RKO (cell line): ENCODE results near the gene PACS2.

Source experiments
- DNase-seq: peaks from one replicate; pipeline ENCODE4 v3.0.0-alpha.2; 2016; ENCODE audit warnings: low spot score

PACS2 gene

GRCh38 chr14:105411017-105411941, 96.7 kb downstream of the PACS2 start:
- DNase-seq, result peak; percentile 65

DNA sequence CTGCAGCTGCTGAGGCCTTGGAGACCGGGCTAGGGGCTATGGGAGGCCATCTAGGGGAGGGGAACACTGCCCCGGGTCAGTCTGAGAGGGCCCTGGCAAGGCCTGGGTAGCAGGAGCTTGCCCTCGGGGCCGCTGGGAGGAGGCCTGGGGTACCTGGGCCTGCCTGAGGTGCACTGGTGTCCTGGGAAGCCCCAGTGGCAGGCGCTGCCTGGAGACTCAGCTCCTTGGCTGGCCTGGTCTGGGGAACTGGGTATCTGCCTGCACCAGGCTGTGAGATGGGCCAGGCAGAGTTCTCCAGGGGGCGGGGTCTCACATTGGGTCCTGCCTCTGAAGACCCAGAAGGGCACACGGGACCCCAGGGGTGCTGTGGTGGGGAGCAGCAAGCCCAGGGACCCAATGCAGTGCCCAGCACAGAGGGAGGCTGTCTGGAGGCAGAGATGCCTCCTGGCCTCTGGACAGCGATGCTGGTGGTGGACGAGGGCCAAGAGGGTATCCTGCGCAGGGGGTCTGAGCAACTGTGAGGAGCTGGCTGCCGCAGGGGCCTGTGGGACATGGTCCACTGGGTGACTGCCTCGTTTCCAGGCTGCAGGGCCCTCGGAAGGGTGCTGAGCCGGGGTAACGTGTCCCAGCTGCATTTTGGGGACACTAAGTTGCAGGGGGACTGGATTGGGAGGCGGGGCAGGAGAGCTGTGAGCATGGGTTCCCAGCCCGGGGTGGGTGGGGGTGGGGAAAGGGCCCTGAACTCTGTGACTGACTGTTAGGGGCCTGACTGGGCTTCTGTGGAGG, 97.6 kb downstream of the PACS2 start:
- no peak for DNase-seq

GRCh38 chr14:105412771-105413543, 98.4 kb downstream of the PACS2 start:
- no peak for DNase-seq

DNA sequence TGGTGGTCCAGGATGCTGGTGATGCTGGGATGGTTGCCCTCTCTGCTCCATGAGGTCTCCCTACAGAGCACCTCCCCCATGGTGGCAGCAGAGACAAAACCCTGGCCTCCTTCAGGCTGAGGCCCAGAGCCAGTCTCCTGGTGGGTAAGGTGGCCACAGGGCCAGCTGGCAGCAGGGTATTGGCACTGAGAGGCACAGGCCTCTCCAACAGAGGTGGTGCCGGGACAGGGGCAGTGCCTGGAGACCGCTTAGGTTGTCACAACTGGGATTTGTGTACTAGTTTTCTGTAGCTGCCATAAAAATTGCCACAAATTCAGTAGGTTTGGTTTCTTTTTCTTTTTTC, 99.0 kb downstream of the PACS2 start:
- no peak for DNase-seq

DNA sequence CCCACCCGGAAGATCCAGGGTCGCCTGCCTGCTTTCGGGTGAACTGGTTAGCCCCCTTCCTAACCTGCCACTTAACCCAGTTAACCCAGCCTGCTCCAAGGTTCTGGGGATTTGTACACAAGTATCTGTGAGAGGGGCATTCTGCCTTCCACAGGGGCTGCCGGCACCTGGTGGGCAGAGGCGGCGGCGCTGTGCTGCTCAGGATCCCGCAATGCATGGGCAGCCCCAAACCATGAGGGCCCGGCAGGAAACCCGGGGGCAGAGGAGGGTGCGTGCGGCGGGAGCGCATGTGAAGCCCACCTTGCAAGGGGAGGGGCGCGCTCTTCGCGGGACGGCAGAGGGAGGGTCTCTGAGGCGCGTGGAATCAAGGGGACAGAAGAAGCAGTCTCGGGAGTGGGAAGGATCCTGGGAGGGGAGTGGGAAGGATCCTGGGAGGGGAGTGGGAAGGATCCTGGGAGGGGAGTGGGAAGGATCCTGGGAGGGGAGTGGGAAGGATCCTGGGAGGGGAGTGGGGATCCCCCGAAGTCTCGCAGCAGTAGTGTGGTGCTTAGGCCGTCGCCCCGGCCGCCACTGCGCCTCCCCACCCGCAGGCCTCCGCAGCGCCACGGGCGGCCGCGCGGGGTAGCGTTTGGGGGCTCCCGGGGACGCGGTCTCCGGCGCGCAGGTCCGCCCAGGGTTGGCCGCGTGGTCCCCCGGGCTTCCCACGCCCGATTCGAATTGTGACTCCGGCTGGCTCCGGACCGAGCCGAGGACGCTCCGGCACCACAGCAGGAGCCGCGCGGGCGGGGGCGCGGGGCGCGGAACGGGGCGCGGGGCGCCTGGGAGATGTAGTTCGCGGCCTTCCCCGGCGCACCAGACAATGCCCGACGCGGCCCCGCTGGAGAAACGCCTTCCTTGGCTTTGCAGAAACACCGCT, 100.2 kb downstream of the PACS2 start:
- peak; percentile 79 for DNase-seq

GRCh38 chr14:105415481-105416428, 101.2 kb downstream of the PACS2 start:
- no peak for DNase-seq

DNA sequence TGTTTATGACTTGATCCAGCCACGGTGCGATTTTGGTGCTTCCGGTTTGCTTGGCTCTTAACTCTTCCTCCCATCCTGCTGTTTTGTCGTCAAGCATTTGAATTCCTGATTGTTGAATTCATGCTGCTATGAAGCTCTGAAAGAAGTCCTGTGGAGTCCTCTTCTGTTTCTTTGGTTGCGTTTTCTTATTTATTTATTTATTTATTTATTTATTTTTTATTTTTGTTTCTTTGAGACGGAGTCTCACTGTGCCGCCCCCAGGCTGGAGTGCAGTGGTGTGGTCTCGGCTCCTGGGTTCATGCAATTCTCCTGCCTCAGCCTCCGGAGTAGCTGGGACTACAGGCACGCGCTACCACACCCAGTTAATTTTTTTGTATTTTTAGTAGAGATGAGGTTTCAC, 102.1 kb downstream of the PACS2 start:
- no peak for DNase-seq

DNA sequence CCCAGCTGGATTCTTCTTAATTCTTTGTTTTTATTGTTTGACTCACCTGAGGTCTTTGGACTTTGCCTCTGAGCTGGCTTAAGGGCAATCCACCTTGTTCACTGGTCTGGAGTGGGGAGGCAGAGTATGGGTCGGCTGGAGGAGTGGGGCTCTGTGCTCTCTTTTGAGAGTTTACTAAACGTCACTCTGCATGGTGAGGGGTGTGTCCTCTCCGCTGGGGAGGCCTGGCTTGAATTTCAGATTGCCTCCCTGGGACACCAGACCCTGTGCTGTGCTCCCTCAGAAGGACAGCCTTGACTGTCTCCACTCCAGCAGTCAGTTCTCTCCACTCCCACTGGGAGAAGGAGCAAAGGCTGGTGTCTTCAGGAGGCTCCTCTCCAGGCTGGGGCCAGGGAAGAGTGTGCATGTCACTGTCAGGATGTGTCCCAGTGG, 103.2 kb downstream of the PACS2 start:
- no peak for DNase-seq

DNA sequence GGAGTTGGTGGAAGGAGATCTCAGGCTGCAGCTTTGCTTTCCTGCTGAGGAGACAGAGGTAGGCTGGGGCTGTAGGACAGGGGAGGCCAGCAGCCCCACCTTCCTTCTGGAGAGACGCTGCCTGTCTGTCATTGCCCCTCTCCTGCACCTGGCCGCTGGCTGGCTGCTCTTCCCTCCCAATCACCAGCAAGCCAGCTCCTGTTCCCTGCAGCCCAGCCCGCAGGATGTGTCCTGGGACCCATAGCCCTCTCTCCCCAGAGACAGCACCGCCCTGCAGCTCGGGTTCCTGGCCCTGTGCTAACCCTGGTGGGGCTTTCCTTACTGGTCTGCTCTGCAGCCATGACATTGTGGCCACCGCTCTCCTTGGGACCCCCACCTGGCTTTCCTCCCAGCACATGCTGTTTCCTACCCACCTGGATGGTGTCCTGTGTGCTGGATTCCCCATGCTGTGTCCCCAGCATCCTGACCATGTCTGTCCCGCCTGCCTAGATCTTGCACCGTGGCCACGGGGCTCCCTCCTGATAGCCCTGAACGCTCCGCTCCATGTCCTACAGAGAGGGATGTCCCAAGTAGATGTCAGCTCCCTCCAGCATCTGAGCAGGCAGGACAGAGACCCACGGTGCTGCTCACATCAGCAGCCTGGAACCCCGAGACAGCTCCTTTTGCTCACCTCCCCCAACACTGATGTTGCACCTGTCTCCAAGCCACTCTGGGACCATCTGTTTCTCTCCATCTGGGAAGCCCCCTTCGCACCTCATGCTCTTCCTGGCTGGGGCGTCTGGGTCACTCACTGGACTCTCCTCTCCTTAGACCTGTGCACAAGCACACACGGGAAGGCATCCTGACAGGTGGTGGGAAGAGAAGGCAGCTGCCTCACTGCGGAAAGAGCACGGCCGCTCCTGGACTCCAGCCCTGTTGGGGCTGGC, 104.0 kb downstream of the PACS2 start:
- no peak for DNase-seq

GRCh38 chr14:105419195-105420091, 104.9 kb downstream of the PACS2 start, which contains the start of gene MTA1:
Gene MTA1 (plus strand): TSS chr14:105419827. CDS start chr14:105420036, 209 bp downstream.
- peak; percentile 43 for DNase-seq

DNA sequence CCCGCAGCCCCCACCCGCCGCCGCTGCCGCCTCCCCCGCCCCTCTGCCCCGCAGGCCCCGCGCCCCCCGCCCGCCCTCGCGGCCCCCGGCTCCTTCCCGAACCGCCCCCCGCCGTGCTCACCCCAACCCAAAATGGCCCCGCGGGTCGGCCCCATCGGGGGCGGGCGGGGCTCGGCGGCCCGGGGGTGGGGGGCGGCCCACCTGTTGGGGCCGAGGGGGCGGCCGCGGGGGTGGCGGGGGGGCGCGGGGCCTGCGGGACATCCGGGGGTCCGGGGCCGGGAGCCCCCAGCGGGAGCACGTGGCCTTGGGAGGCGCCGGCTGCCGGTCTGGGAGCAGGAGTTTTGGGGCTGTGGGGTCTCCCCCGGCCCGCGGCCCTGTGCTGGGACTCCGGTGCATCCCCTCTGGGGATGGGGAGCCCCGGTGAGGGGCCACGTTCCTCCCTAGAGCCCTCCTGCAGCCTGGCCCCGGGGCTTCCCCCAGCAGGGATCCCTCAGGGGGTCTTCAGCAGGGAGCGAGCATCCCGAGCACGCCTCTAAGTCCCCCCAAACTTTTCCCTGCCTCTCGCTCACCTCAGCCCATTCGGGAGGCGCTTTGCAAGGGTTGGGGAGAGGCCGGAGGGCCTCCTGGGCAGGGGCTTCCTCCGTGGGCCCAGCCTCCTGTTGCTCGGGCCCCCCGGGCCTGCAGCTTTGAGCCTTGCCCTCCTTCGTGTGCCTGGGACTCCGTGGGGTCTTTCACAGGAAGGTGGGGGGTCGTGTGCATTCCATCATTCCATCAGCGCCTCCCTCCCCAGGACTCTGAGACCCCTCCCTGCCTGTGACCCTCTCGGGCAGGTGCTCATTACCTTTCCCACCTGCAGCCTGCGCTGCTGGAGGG, 105.8 kb downstream of the PACS2 start:
- no peak for DNase-seq

- DNase-seq, result no peak
These were observed 106.6 kb downstream of the PACS2 start for GRCh38 chr14:105420974-105421674.

- no peak for DNase-seq
These were observed 107.4 kb downstream of the PACS2 start for GRCh38 chr14:105421723-105422615.

- no peak for DNase-seq
These were observed 108.3 kb downstream of the PACS2 start for GRCh38 chr14:105422695-105423487.
